HEK293 (cell line): ENCODE results near the gene PSORS1C1.
A peak's percentile ranks its signal among the peaks of the same experiment; 100 is the strongest.

Experiments
- CTCF ChIA-PET: fragments of 350-600 bp; formaldehyde crosslinking; extraction: SDS; loops from one replicate; lab custom pipeline; 2021; ENCODE audit warnings: antibody characterized with exemption; lab: Yijun Ruan, JAX
- POLR2A ChIA-PET: fragments of 300-600 bp; formaldehyde crosslinking; extraction: SDS; loops from one replicate; lab custom pipeline; 2020; ENCODE audit warnings: antibody characterized with exemption, inconsistent platforms; lab: Yijun Ruan, JAX
- H3K27ac ChIP-seq: fragments of 200-500 bp; sonication (Bioruptor generic); 2 replicates; pipeline ENCODE4 v1.5.1; 2014; ENCODE audit warnings: low read depth, low read length, control low read depth, inconsistent platforms; ENCODE audit errors: extremely low read depth
- H3K36me3 ChIP-seq, 2 experiments: fragments of 200-500 bp in 1 of 2; sonication (Bioruptor generic) in 1 of 2; 1 replicate in 1 of 2; 2 replicates in 1 of 2; pipeline ENCODE4 v1.5.1; 2014 to 2017; ENCODE audit warnings: inconsistent platforms in 2 of 2, low read length in 2 of 2; ENCODE audit not compliant: control insufficient read depth in 2 of 2, insufficient read depth in 1 of 2
- H3K4me1 ChIP-seq: fragments of 200-500 bp; sonication (Bioruptor generic); 2 replicates; pipeline ENCODE4 v1.5.1; 2014; ENCODE audit warnings: mild to moderate bottlenecking, low read length, inconsistent platforms; ENCODE audit not compliant: control insufficient read depth, insufficient read depth
- H3K4me3 ChIP-seq: 2 replicates; pipeline ENCODE4 v1.5.1; 2011; ENCODE audit warnings: low read depth, mild to moderate bottlenecking, control low read depth, low read length, moderate library complexity
- H3K9me3 ChIP-seq: fragments of 200-500 bp; sonication (Bioruptor generic); 2 replicates; pipeline ENCODE4 v1.5.1; 2014; ENCODE audit warnings: low read depth, low read length, inconsistent platforms; ENCODE audit not compliant: control insufficient read depth, insufficient read depth
- BCL11B ChIP-seq: fragments of 450-650 bp; formaldehyde crosslinking; IDR thresholded peaks from 2 replicates; pipeline ENCODE4 v1.5.1; 2016; ENCODE audit warnings: low read depth, missing biosample characterization, missing genetic modification characterization
- CTCF ChIP-seq: fragments of 450-650 bp; formaldehyde crosslinking; IDR thresholded peaks from 2 replicates; pipeline ENCODE4 v1.5.1; 2016; ENCODE audit warnings: missing biosample characterization, missing genetic modification characterization
- ELK4 ChIP-seq: IDR thresholded peaks from 2 replicates; pipeline ENCODE4 v1.6.1; 2011; ENCODE audit warnings: mild to moderate bottlenecking, low read depth, low read length, borderline replicate concordance
- GLIS1 ChIP-seq: fragments of 450-650 bp; formaldehyde crosslinking; IDR thresholded peaks from 2 replicates; pipeline ENCODE4 v1.5.1; 2016; ENCODE audit warnings: missing biosample characterization, missing genetic modification characterization
- GLIS2 ChIP-seq: fragments of 450-650 bp; formaldehyde crosslinking; IDR thresholded peaks from 2 replicates; pipeline ENCODE4 v1.5.1; 2016; ENCODE audit warnings: missing biosample characterization, missing genetic modification characterization
- KLF10 ChIP-seq: fragments of 450-650 bp; IDR thresholded peaks from 2 replicates; pipeline ENCODE4 v1.5.1; 2018; ENCODE audit warnings: missing biosample characterization, mild to moderate bottlenecking, missing genetic modification characterization
- KLF7 ChIP-seq: fragments of 450-650 bp; formaldehyde crosslinking; IDR thresholded peaks from 2 replicates; pipeline ENCODE4 v1.5.1; 2016; ENCODE audit warnings: missing biosample characterization, missing genetic modification characterization, borderline replicate concordance
- OSR2 ChIP-seq: fragments of 450-650 bp; formaldehyde crosslinking; IDR thresholded peaks from 2 replicates; pipeline ENCODE4 v1.5.1; 2016; ENCODE audit warnings: missing biosample characterization, missing genetic modification characterization
- SP2 ChIP-seq: fragments of 450-650 bp; formaldehyde crosslinking; IDR thresholded peaks from 2 replicates; pipeline ENCODE4 v1.5.1; 2016; ENCODE audit warnings: missing biosample characterization, missing genetic modification characterization
- YY1 ChIP-seq: fragments of 450-650 bp; formaldehyde crosslinking; IDR thresholded peaks from 2 replicates; pipeline ENCODE4 v1.5.1; 2018; ENCODE audit warnings: missing biosample characterization, missing genetic modification characterization
- ZEB2 ChIP-seq: fragments of 450-650 bp; formaldehyde crosslinking; IDR thresholded peaks from 2 replicates; pipeline ENCODE4 v1.5.1; 2016; ENCODE audit warnings: missing biosample characterization, missing genetic modification characterization
- ZFHX2 ChIP-seq: fragments of 450-650 bp; formaldehyde crosslinking; conservative IDR thresholded peaks from 2 replicates; pipeline ENCODE4 v1.5.1; 2016; ENCODE audit warnings: missing biosample characterization, missing genetic modification characterization
- ZIC2 ChIP-seq: fragments of 450-650 bp; formaldehyde crosslinking; IDR thresholded peaks from 2 replicates; pipeline ENCODE4 v1.5.1; 2016; ENCODE audit warnings: missing biosample characterization, missing genetic modification characterization
- ZNF211 ChIP-seq: fragments of 450-650 bp; formaldehyde crosslinking; IDR thresholded peaks from 2 replicates; pipeline ENCODE4 v1.5.1; 2016; ENCODE audit warnings: low read depth, missing biosample characterization, missing genetic modification characterization
- ZNF214 ChIP-seq: fragments of 450-650 bp; formaldehyde crosslinking; IDR thresholded peaks from 2 replicates; pipeline ENCODE4 v1.5.1; 2017; ENCODE audit warnings: missing biosample characterization, mild to moderate bottlenecking, missing genetic modification characterization, borderline replicate concordance
- ZNF335 ChIP-seq: fragments of 450-650 bp; formaldehyde crosslinking; conservative IDR thresholded peaks from 2 replicates; pipeline ENCODE4 v1.5.1; 2016; ENCODE audit warnings: missing biosample characterization, missing genetic modification characterization
- ZNF341 ChIP-seq: fragments of 450-650 bp; formaldehyde crosslinking; IDR thresholded peaks from 2 replicates; pipeline ENCODE4; 2016; ENCODE audit warnings: low read depth, missing biosample characterization, missing genetic modification characterization
- ZNF354C ChIP-seq: fragments of 450-650 bp; formaldehyde crosslinking; IDR thresholded peaks from 2 replicates; pipeline ENCODE4 v1.5.1; 2016; ENCODE audit warnings: missing biosample characterization, missing genetic modification characterization, low read depth, borderline replicate concordance
- ZNF366 ChIP-seq: fragments of 450-650 bp; formaldehyde crosslinking; conservative IDR thresholded peaks from 2 replicates; pipeline ENCODE4 v1.5.1; 2016; ENCODE audit warnings: missing biosample characterization, missing genetic modification characterization
- ZNF521 ChIP-seq: fragments of 450-650 bp; formaldehyde crosslinking; IDR thresholded peaks from 2 replicates; pipeline ENCODE4 v1.5.1; 2017; ENCODE audit warnings: missing biosample characterization, mild to moderate bottlenecking, missing genetic modification characterization
- ZNF624 ChIP-seq: fragments of 450-650 bp; formaldehyde crosslinking; IDR thresholded peaks from 2 replicates; pipeline ENCODE4 v1.5.1; 2017; ENCODE audit warnings: missing biosample characterization, missing genetic modification characterization
- ZNF629 ChIP-seq: fragments of 450-650 bp; formaldehyde crosslinking; IDR thresholded peaks from 2 replicates; pipeline ENCODE4 v1.5.1; 2017; ENCODE audit warnings: missing biosample characterization, missing genetic modification characterization
- ZNF654 ChIP-seq: fragments of 450-650 bp; formaldehyde crosslinking; IDR thresholded peaks from 2 replicates; pipeline ENCODE4 v1.5.1; 2016; ENCODE audit warnings: low read depth, missing biosample characterization, missing genetic modification characterization
- ZNF660 ChIP-seq: fragments of 450-650 bp; IDR thresholded peaks from 2 replicates; pipeline ENCODE4 v1.5.1; 2018; ENCODE audit warnings: missing biosample characterization, mild to moderate bottlenecking, missing genetic modification characterization
- ZNF785 ChIP-seq: fragments of 450-650 bp; formaldehyde crosslinking; IDR thresholded peaks from 2 replicates; pipeline ENCODE4 v1.5.1; 2016; ENCODE audit warnings: missing biosample characterization, missing genetic modification characterization
- ZNF792 ChIP-seq: fragments of 450-650 bp; formaldehyde crosslinking; IDR thresholded peaks from 2 replicates; pipeline ENCODE4 v1.5.1; 2016; ENCODE audit warnings: missing biosample characterization, missing genetic modification characterization

Gene PSORS1C1

GRCh38 chr6:31125162-31125561, 10.6 kb downstream of the PSORS1C1 start (continued):
- TF ChIP-seq ZIC2 (tag by site-specific recombination) = peak; percentile 64
- no peak for TF ChIP-seq GLIS2 (tag by site-specific recombination)
- TF ChIP-seq ZNF792 = no peak
- TF ChIP-seq ZNF785 = no peak
- peak; percentile 78 for TF ChIP-seq ZFHX2 (tag by site-specific recombination)

- H3K27ac ChIP-seq = no peak overlapping the region
Observed at GRCh38 chr6:31125586-31126363, 11.2 kb downstream of the PSORS1C1 start.

GRCh38 chr6:31126396-31127175, 12.0 kb downstream of the PSORS1C1 start:
- Histone ChIP-seq H3K4me1 (peaks cover 10% of the 10 kb centered on the region), H3K9me3 (no peaks in the 10 kb centered on the region), H3K36me3 (no peaks in the 10 kb centered on the region), H3K4me3 (no peak overlapping the region), H3K27ac (no peak overlapping the region)
- POLR2A ChIA-PET = interaction anchor here (1.0 kb wide), 2 partner anchors 32 to 461 kb away, joined by 3 read pairs; partner anchors contain the start of gene TCF19
- TF ChIP-seq ZNF341 (peak; percentile 85), ZNF624 (no peak), ZNF629 (tag by site-specific recombination) (no peak), GLIS1 (tag by site-specific recombination) (peak; percentile 72), ZIC2 (tag by site-specific recombination) (0 out of 2 replicates have a peak, but pooled peaks have one; percentile 14), OSR2 (tag by site-specific recombination) (0 out of 2 replicates have a peak, but pooled peaks have one; percentile 17), YY1 (tag by site-specific recombination) (no peak), ZNF660 (tag by site-specific recombination) (peak; percentile 74; the same call in 1 of the 2 replicates)
- TF ChIP-seq, all 188 proteins: peak for 5
- CTCF ChIA-PET = interaction anchor here (0.6 to 11.3 kb wide), 20 partner anchors 9 to 299 kb away, joined by 3 to 100 read pairs (median 6); partner anchors contain the start of genes C6orf15, PSORS1C1 and PSORS1C2

More at GRCh38 chr6:31125586-31126363, 11.2 kb downstream of the PSORS1C1 start:
- H3K9me3 ChIP-seq = no peaks in the 10 kb centered on the region
- TF ChIP-seq KLF10 (tag by site-specific recombination) (no peak), ZNF335 (tag by site-specific recombination) (no peak), ZNF354C (tag by site-specific recombination) (no peak), ZNF214 (tag by site-specific recombination) (no peak), BCL11B (tag by site-specific recombination) (no peak)
- no peaks in the 10 kb centered on the region for H3K36me3 ChIP-seq
- POLR2A ChIA-PET = no interaction called here
- peaks cover 10% of the 10 kb centered on the region for H3K4me1 ChIP-seq
- CTCF ChIA-PET = interaction anchor here (0.7 to 11.3 kb wide), 13 partner anchors 9 to 274 kb away, joined by 3 to 100 read pairs (median 11); partner anchors contain the start of genes C6orf15, PSORS1C1 and PSORS1C2
- H3K4me3 ChIP-seq = no peak overlapping the region

GRCh38 chr6:31128093-31128676, 13.6 kb downstream of the PSORS1C1 start:
- Histone ChIP-seq H3K4me1 (0 out of 2 replicates have a peak, but pooled peaks cover 3% of the 10 kb centered on the region), H3K9me3 (no peaks in the 10 kb centered on the region), H3K4me3 (no peak overlapping the region), H3K27ac (no peak overlapping the region), H3K36me3 (no peaks in the 10 kb centered on the region)
- CTCF ChIA-PET = interaction anchor here (0.5 to 11.3 kb wide), 31 partner anchors 12 to 811 kb away, joined by 3 to 100 read pairs (median 4); partner anchors contain the start of genes C6orf15, PSORS1C1 and PSORS1C2
- POLR2A ChIA-PET = no interaction called here
- no peak for TF ChIP-seq SP2 (tag by site-specific recombination)
- TF ChIP-seq ELK4 = no peak
- TF ChIP-seq ZNF521 (tag by site-specific recombination) = no peak
- TF ChIP-seq ZNF366 (tag by site-specific recombination) = 0 out of 2 replicates have a peak, but pooled peaks have one; percentile 31
- peak; percentile 55 for TF ChIP-seq ZNF654 (tag by site-specific recombination)
- TF ChIP-seq CTCF (tag by site-specific recombination) = peak; percentile 57; the same call in 1 of the 2 replicates
- peak; percentile 36; the same call in 1 of the 2 replicates for TF ChIP-seq ZEB2 (tag by site-specific recombination)
- TF ChIP-seq ZNF211 (tag by site-specific recombination) = no peak
- no peak for TF ChIP-seq KLF7 (tag by site-specific recombination)
